ENCODE results near the gene TMEM53.

DNA sequence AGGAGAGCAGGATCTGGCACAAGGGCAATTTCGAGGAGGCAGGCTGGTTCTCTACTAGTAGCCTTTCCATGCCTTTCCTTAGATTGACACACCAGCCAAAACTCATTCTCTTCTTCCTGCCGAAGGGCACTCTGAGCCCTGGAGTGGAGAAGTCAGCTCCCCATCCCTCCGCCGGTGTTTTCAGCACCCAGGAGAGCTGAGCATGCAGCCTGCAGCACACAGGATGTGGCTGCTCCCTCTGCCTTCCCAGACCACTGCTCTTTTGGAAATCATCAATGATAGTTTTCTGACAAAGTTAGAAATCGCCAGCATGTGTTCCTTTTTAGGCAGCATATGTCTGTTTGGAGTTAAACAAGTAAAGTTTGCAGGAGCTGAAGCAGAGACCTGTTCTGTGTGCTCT is 45.0 kb upstream of the TMEM53 start:
- TF ChIP-seq, protein P1, sequence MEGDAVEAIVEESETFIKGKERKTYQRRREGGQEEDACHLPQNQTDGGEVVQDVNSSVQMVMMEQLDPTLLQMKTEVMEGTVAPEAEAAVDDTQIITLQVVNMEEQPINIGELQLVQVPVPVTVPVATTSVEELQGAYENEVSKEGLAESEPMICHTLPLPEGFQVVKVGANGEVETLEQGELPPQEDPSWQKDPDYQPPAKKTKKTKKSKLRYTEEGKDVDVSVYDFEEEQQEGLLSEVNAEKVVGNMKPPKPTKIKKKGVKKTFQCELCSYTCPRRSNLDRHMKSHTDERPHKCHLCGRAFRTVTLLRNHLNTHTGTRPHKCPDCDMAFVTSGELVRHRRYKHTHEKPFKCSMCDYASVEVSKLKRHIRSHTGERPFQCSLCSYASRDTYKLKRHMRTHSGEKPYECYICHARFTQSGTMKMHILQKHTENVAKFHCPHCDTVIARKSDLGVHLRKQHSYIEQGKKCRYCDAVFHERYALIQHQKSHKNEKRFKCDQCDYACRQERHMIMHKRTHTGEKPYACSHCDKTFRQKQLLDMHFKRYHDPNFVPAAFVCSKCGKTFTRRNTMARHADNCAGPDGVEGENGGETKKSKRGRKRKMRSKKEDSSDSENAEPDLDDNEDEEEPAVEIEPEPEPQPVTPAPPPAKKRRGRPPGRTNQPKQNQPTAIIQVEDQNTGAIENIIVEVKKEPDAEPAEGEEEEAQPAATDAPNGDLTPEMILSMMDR (IDR thresholded peaks at IDR 0.05) = no peak
- TF ChIP-seq POLR2AphosphoS5 (IDR thresholded peaks at IDR 0.05) = no peak
- no peak for TF ChIP-seq POLR2A (IDR thresholded peaks at IDR 0.05)

Measured in breast epithelium (tissue), 3 donors.